Stomach smooth muscle (tissue), 2 donors: ENCODE measurements around the gene MORN1.

Source experiments
- H3K27ac ChIP-seq: one replicate; pipeline ENCODE4 v1.7.0; 2013; ENCODE audit warnings: mild to moderate bottlenecking, low read length, inconsistent platforms
- H3K27me3 ChIP-seq, 2 donors: one replicate each; pipeline ENCODE4 v1.7.0; 2013; ENCODE audit warnings: low read length in 2 of 2; ENCODE audit not compliant: insufficient read depth in 2 of 2, control insufficient read depth in 1 of 2
- H3K36me3 ChIP-seq, 2 donors: one replicate each; pipeline ENCODE4 v1.7.0; 2013; ENCODE audit warnings: low read length in 2 of 2; ENCODE audit not compliant: control insufficient read depth in 2 of 2, insufficient read depth in 2 of 2
- H3K4me1 ChIP-seq: one replicate; pipeline ENCODE4 v1.7.0; 2013; ENCODE audit warnings: low read length; ENCODE audit not compliant: control insufficient read depth, insufficient read depth
- H3K4me3 ChIP-seq, 2 donors: one replicate each; pipeline ENCODE4 v1.7.0; 2013; ENCODE audit warnings: low read length in 2 of 2
- H3K9ac ChIP-seq, 2 donors: one replicate each; pipeline ENCODE4 v1.7.0; 2013; ENCODE audit warnings: low read length in 2 of 2, mild to moderate bottlenecking in 1 of 2
- H3K9me3 ChIP-seq, 2 donors: one replicate each; pipeline ENCODE4 v1.7.0; 2013; ENCODE audit warnings: low read length in 2 of 2; ENCODE audit not compliant: control insufficient read depth in 2 of 2
- donor health status: healthy.
- donor health status: Pancreatic carcinoma.

The MORN1 gene

GRCh38 chr1:2320760-2321667, 70.3 kb downstream of the MORN1 start:
- H3K27ac ChIP-seq: peak overlapping the region; percentile 86
- peak overlapping the region in 1 of 2 donors; percentile 47 for H3K4me3 ChIP-seq
- no peaks in the 10 kb centered on the region for H3K9me3 ChIP-seq
- H3K4me1 ChIP-seq: peaks cover 67% of the 10 kb centered on the region
- no peaks in the 10 kb centered on the region for H3K27me3 ChIP-seq
- H3K9ac ChIP-seq: peak overlapping the region; percentile 51 to 70
- H3K36me3 ChIP-seq: no peaks in the 10 kb centered on the region

- Histone ChIP-seq H3K27me3 (no peaks in the 10 kb centered on the region), H3K4me1 (peaks cover 73% of the 10 kb centered on the region), H3K27ac (peak overlapping the region; percentile 86), H3K4me3 (no peak overlapping the region), H3K9me3 (no peaks in the 10 kb centered on the region), H3K36me3 (no peaks in the 10 kb centered on the region), H3K9ac (no peak overlapping the region)
Observed at GRCh38 chr1:2320006-2320405, 71.3 kb downstream of the MORN1 start.

- no peaks in the 10 kb centered on the region for H3K36me3 ChIP-seq
- H3K27me3 ChIP-seq: no peaks in the 10 kb centered on the region
- peaks cover 76% of the 10 kb centered on the region for H3K4me1 ChIP-seq
- H3K9ac ChIP-seq: no peak overlapping the region
- no peak overlapping the region for H3K4me3 ChIP-seq
- no peaks in the 10 kb centered on the region for H3K9me3 ChIP-seq
- H3K27ac ChIP-seq: no peak overlapping the region
Observed at GRCh38 chr1:2319291-2319690, 72.1 kb downstream of the MORN1 start.

GRCh38 chr1:2318314-2319278, 72.8 kb downstream of the MORN1 start:
- peak overlapping the region in 1 of 2 donors; percentile 15 for H3K4me3 ChIP-seq
- no peaks in the 10 kb centered on the region for H3K36me3 ChIP-seq
- no peaks in the 10 kb centered on the region for H3K9me3 ChIP-seq
- H3K27ac ChIP-seq: peak overlapping the region; percentile 18
- peaks cover 82% of the 10 kb centered on the region for H3K4me1 ChIP-seq
- no peaks in the 10 kb centered on the region for H3K27me3 ChIP-seq
- no peak overlapping the region for H3K9ac ChIP-seq

GRCh38 chr1:2317230-2318065, 73.9 kb downstream of the MORN1 start:
- Histone ChIP-seq H3K36me3 (no peaks in the 10 kb centered on the region), H3K9me3 (no peaks in the 10 kb centered on the region), H3K27ac (peak overlapping the region; percentile 73), H3K27me3 (no peaks in the 10 kb centered on the region), H3K4me3 (no peak overlapping the region), H3K4me1 (peaks cover 82% of the 10 kb centered on the region), H3K9ac (no peak overlapping the region)

GRCh38 chr1:2316451-2316961, 74.8 kb downstream of the MORN1 start:
- Histone ChIP-seq H3K36me3 (no peaks in the 10 kb centered on the region), H3K4me1 (peaks cover 82% of the 10 kb centered on the region), H3K27me3 (no peaks in the 10 kb centered on the region), H3K27ac (peak overlapping the region; percentile 73), H3K4me3 (no peak overlapping the region), H3K9me3 (no peaks in the 10 kb centered on the region), H3K9ac (no peak overlapping the region)

- H3K4me1 ChIP-seq: peaks cover 82% of the 10 kb centered on the region
- H3K4me3 ChIP-seq: no peak overlapping the region
- H3K36me3 ChIP-seq: no peaks in the 10 kb centered on the region
- no peaks in the 10 kb centered on the region for H3K9me3 ChIP-seq
- peak overlapping the region; percentile 73 for H3K27ac ChIP-seq
- H3K27me3 ChIP-seq: no peaks in the 10 kb centered on the region
- H3K9ac ChIP-seq: peak overlapping the region; percentile 21 to 51
Observed at GRCh38 chr1:2315674-2316450, 75.5 kb downstream of the MORN1 start.

GRCh38 chr1:2314803-2315673, 76.3 kb downstream of the MORN1 start:
- H3K27ac ChIP-seq: peak overlapping the region; percentile 86
- H3K4me3 ChIP-seq: peak overlapping the region in 1 of 2 donors; percentile 40
- no peaks in the 10 kb centered on the region for H3K9me3 ChIP-seq
- H3K27me3 ChIP-seq: no peaks in the 10 kb centered on the region
- H3K36me3 ChIP-seq: no peaks in the 10 kb centered on the region
- H3K4me1 ChIP-seq: peaks cover 82% of the 10 kb centered on the region
- H3K9ac ChIP-seq: peak overlapping the region in 1 of 2 donors; percentile 51

- H3K9ac ChIP-seq: peak overlapping the region; percentile 30 to 55
- peaks cover 79% of the 10 kb centered on the region for H3K4me1 ChIP-seq
- no peaks in the 10 kb centered on the region for H3K27me3 ChIP-seq
Observed at GRCh38 chr1:2314273-2314802, 77.0 kb downstream of the MORN1 start.

More at GRCh38 chr1:2314273-2314802, 77.0 kb downstream of the MORN1 start:
- Histone ChIP-seq H3K36me3 (no peaks in the 10 kb centered on the region), H3K9me3 (no peaks in the 10 kb centered on the region), H3K27ac (peak overlapping the region; percentile 86), H3K4me3 (peak overlapping the region in 1 of 2 donors; percentile 66)
